Lung (tissue), 12 donors: ENCODE results near the gene MYO10. TPM values are rescaled to one million over a fixed set of nuclear protein-coding genes. Genes with fewer than 3 reads are reported as not detected.

ENCODE experiments used
- ATAC-seq: fragments of 200-7000 bp; cut with Tn5 transposase; one replicate; pipeline ENCODE4 v1.9.1; 2020; ENCODE audit warnings: moderate number of reproducible peaks; ENCODE audit not compliant: insufficient read depth, low FRiP score
- DNase-seq, 3 donors: peaks; one replicate each; pipeline ENCODE4 v3.0.0-alpha.2; 2013 to 2017
- H3K27ac ChIP-seq, 2 donors: one replicate each; pipeline ENCODE4 v1.5.1; 2013; ENCODE audit warnings: mild to moderate bottlenecking in 2 of 2, moderate library complexity in 2 of 2, control low read depth in 1 of 2, inconsistent platforms in 1 of 2, low read depth in 1 of 2, low read length in 1 of 2
- H3K27me3 ChIP-seq, 3 donors: one replicate each; pipeline ENCODE4 v1.5.1; 2013; ENCODE audit warnings: low read length in 2 of 3; ENCODE audit not compliant: control insufficient read depth in 3 of 3, insufficient read depth in 3 of 3
- H3K36me3 ChIP-seq, 4 donors: one replicate each; pipeline ENCODE4 v1.5.1; 2013; ENCODE audit warnings: low read length in 4 of 4, mild to moderate bottlenecking in 1 of 4, moderate library complexity in 1 of 4; ENCODE audit not compliant: control insufficient read depth in 4 of 4, insufficient read depth in 4 of 4
- H3K4me1 ChIP-seq, 5 donors: one replicate each; pipeline ENCODE4 v1.5.1; 2013; ENCODE audit warnings: low read length in 5 of 5, mild to moderate bottlenecking in 2 of 5, moderate library complexity in 1 of 5; ENCODE audit not compliant: control insufficient read depth in 5 of 5, insufficient read depth in 5 of 5
- H3K4me3 ChIP-seq: one replicate; pipeline ENCODE4 v1.5.1; 2013; ENCODE audit warnings: mild to moderate bottlenecking, control low read depth, moderate library complexity
- H3K9ac ChIP-seq, 2 donors: one replicate each; pipeline ENCODE4 v1.5.1; 2013; ENCODE audit warnings: low read length in 2 of 2, control low read depth in 1 of 2; ENCODE audit not compliant: insufficient read depth in 1 of 2
- H3K9me3 ChIP-seq, 4 donors: one replicate each; pipeline ENCODE4 v1.5.1; 2013; ENCODE audit warnings: low read length in 3 of 4, mild to moderate bottlenecking in 1 of 4, moderate library complexity in 1 of 4; ENCODE audit not compliant: control insufficient read depth in 4 of 4, insufficient read depth in 3 of 4
- WGBS, 2 donors: extraction: QIAGEN DNeasy Blood & Tissue Kit; methylation state at CpG; one replicate each; pipeline ENCODE4 v1.1.7; 2013; 5-methylcytosine and 5-hydroxymethylcytosine counted together
- polyA plus RNA-seq, 2 donors: library from polyadenylated mRNA; stranded (reverse); fragments of 200-250 nt; gene quantifications; one replicate each; pipeline ENCODE4 v1.2.1, GENCODE V29; 2013
- total RNA-seq, 2 donors: library from RNA; depleted of rRNA in 1 of 2; stranded (reverse); fragments of >200 nt in 1 of 2; gene quantifications; one replicate each; pipeline ENCODE4 v1.2.1, GENCODE V29; 2014 to 2021
- TF ChIP-seq, protein P1 (sequence below): IDR thresholded peaks from 2 replicates; pipeline ENCODE4 v1.5.1; 2012; ENCODE audit warnings: mild to moderate bottlenecking; ENCODE audit errors: control extremely low read depth, extremely low read depth
- donor health status: control.
- donor health status: control.
- donor health status: Bipolar disorder and iron deficiency.
- donor health status: healthy.
- donor health status: DM: yes; HTN: yes; CAD: no.

The MYO10 gene
- total and polyA plus RNA-seq, 4 donors, result 10.6 to 71.5 (median 28.2) TPM

DNA sequence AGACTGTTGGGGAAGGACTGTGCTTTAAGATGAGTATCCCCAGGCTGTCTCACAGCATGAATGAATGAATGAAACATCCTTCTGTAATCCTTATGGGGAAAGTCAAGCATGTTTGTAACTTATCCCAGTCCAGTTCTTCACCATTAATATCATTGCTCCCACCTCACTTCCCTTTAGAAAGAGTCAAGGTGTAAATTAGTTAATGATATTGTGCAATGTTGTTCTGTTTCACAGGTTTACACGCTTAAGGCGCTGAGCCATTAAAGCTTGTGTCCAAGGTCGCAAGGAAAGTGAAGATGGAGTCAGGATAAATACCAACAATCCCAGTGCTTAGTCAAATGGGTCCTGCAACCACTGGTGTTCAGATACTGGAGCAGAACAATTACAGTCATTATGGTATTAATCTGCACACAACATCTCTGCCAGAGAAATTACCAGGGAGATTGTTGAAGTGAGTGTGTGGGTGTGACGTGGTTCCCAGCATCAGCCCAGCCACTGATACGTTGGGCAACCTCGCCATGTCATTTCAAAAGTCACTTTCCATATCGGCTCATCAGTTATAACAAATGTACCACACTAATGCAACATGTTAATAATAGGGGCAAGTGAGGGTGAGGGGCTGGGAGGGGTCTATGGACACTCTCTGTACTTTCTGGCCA is 1.5 kb upstream of the MYO10 start:
- ATAC-seq, result no peak
- Histone ChIP-seq H3K36me3 (no peaks in the 10 kb centered on the region), H3K4me1 (peaks cover 0 to 25% (median 8%) of the 10 kb centered on the region in 5 donors), H3K9me3 (no peaks in the 10 kb centered on the region), H3K4me3 (no peak overlapping the region), H3K27me3 (peaks cover 0 to 12% (median 6%) of the 10 kb centered on the region in 3 donors), H3K9ac (no peak overlapping the region), H3K27ac (no peak overlapping the region)
- 69 to 74% methylated on average over 7 of the region's 7 CpGs for WGBS, 2 donors
- no peak for DNase-seq
- TF ChIP-seq, protein P1, sequence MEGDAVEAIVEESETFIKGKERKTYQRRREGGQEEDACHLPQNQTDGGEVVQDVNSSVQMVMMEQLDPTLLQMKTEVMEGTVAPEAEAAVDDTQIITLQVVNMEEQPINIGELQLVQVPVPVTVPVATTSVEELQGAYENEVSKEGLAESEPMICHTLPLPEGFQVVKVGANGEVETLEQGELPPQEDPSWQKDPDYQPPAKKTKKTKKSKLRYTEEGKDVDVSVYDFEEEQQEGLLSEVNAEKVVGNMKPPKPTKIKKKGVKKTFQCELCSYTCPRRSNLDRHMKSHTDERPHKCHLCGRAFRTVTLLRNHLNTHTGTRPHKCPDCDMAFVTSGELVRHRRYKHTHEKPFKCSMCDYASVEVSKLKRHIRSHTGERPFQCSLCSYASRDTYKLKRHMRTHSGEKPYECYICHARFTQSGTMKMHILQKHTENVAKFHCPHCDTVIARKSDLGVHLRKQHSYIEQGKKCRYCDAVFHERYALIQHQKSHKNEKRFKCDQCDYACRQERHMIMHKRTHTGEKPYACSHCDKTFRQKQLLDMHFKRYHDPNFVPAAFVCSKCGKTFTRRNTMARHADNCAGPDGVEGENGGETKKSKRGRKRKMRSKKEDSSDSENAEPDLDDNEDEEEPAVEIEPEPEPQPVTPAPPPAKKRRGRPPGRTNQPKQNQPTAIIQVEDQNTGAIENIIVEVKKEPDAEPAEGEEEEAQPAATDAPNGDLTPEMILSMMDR, result no peak

DNA sequence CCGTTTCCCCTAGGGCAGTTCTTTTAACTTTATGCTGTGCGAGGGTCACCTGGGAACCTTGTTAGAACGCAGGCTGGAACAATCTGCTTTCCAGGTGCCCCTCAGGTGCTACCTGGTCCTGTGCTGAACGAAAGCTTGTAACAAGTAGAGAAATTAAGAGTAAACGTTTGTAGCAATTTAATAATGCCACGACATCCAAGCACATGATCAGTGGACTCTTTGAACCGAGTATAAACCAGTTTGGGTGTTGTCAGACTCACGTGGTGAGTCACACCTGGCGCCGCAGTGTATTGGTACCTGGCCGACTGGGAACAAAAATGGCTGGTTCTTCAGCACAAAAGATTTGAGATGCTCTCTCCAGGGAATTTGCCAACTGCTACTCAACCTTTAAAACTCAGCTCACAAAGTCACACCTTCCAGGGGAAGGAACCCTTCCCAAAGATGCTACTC is 926 bp upstream of the MYO10 start:
- peak overlapping the region; percentile 57 for H3K4me3 ChIP-seq
- peak in 1 of 3 donors; percentile 31 for DNase-seq
- peak overlapping the region in 1 of 2 donors; percentile 80 for H3K9ac ChIP-seq
- TF ChIP-seq, protein P1, result no peak
- peaks cover 0 to 4% (median 0%) of the 10 kb centered on the region in 4 donors for H3K36me3 ChIP-seq
- peaks cover 0 to 31% (median 12%) of the 10 kb centered on the region in 5 donors for H3K4me1 ChIP-seq
- peaks cover 0 to 12% (median 6%) of the 10 kb centered on the region in 3 donors for H3K27me3 ChIP-seq
- H3K9me3 ChIP-seq, result no peaks in the 10 kb centered on the region
- ATAC-seq, result no peak
- 32 to 33% methylated on average over 11 of the region's 11 CpGs for WGBS, 2 donors
- H3K27ac ChIP-seq, result peak overlapping the region in 1 of 2 donors; percentile 97

DNA sequence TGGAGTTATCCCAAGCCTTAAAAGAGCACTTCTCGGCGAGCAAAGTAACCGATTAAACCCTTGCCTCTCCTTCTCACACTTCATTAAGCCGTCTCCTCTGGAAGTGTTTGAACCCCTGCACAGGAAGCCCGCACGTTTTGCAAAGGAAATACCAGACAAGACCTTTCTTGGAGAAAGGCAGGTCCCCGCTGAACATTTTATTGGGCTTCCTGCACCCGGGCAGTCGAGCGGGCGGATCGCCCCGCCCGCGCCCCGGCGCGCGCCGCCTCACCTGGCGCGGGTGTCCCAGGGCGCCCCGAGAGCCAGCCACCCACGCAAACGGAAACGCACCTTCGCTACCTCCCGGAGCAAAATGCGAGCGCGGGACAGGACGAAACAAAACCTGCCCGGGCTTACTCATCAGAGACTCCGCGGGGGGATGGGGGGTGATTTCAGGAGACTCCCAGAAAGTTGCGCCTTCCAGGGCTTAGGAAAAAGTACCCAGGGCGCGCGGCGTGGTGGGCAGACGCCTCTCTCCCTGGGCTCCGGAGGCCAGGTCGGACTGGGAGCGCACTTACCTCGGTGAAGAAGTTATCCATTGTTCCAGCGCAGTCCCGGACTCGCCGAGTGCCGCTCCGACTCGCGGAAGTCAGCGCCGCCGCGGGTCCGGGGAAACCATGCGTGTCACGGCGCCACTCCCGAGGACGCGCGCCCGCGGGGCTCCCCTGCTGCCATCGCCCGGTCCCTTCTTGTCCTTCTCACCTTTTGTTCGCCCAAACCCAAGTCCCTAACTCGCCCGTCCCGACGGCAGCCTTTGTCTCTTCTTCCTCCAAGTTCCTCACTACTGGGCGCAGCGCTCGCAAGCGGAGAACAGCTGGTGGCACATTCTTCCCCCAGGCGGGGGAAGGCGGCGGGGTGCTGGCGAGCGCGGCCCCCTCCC is 598 bp downstream of the MYO10 start:
- peaks cover 0 to 4% (median 0%) of the 10 kb centered on the region in 4 donors for H3K36me3 ChIP-seq
- H3K9ac ChIP-seq, result peak overlapping the region; percentile 37 to 83
- H3K4me1 ChIP-seq, result peaks cover 0 to 43% (median 23%) of the 10 kb centered on the region in 5 donors
- 1% methylated on average over 85 of the region's 85 CpGs for WGBS, 2 donors
- peak overlapping the region; percentile 90 for H3K4me3 ChIP-seq
- H3K9me3 ChIP-seq, result no peaks in the 10 kb centered on the region
- H3K27me3 ChIP-seq, result peaks cover 0 to 12% (median 6%) of the 10 kb centered on the region in 3 donors
- H3K27ac ChIP-seq, result peak overlapping the region; percentile 3 to 97
- ATAC-seq (peak; percentile 9), DNase-seq (peak; percentile 32 to 81 (median 67))
- TF ChIP-seq, protein P1, result no peak
